Choroid plexus epithelial cell (primary cell): ENCODE data around the gene FAM13A.

ENCODE experiments used
- DNase-seq: peaks from one replicate; pipeline ENCODE4 v3.0.0-alpha.2; 2010; ENCODE audit warnings: low read depth
- H3K4me3 ChIP-seq: 2 replicates; pipeline ENCODE4 v1.5.1; 2011; ENCODE audit warnings: low read depth, mild to moderate bottlenecking, control low read depth, low read length, moderate library complexity
- TF ChIP-seq, protein P1 (sequence below): conservative IDR thresholded peaks from 2 replicates; pipeline ENCODE4 v1.5.1; 2011; ENCODE audit warnings: low read depth, mild to moderate bottlenecking, control low read depth, inconsistent platforms, low read length, moderate library complexity

The FAM13A gene

DNA sequence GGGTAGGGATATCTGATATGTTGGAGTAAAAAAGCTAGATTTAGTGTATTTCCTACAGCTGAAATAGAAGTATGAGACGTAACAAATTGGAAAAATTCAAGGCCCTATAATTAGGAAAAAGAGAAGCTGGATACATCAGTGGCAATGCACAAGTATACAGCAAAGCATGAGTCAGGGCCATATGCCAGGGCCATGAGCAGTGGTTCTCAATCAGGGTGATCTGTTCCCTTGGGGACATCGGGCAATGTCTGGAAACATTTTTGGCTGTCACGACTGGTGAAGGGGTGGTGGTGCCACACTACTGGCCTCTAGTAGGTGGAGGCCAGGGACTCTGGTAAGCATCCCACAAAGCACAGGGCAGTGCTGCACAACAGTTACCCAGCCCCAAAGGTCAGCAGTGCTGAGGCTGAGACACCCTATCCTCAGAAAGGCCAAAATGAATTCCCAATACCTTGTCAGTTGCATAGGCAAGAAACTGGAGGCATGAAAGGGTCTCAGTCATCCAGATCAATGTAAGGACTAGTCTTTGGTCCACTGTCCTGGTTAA lies 322.5 kb downstream of the FAM13A start:
- TF ChIP-seq, protein P1, sequence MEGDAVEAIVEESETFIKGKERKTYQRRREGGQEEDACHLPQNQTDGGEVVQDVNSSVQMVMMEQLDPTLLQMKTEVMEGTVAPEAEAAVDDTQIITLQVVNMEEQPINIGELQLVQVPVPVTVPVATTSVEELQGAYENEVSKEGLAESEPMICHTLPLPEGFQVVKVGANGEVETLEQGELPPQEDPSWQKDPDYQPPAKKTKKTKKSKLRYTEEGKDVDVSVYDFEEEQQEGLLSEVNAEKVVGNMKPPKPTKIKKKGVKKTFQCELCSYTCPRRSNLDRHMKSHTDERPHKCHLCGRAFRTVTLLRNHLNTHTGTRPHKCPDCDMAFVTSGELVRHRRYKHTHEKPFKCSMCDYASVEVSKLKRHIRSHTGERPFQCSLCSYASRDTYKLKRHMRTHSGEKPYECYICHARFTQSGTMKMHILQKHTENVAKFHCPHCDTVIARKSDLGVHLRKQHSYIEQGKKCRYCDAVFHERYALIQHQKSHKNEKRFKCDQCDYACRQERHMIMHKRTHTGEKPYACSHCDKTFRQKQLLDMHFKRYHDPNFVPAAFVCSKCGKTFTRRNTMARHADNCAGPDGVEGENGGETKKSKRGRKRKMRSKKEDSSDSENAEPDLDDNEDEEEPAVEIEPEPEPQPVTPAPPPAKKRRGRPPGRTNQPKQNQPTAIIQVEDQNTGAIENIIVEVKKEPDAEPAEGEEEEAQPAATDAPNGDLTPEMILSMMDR = no peak
- no peak overlapping the region for H3K4me3 ChIP-seq
- no peak for DNase-seq

DNA sequence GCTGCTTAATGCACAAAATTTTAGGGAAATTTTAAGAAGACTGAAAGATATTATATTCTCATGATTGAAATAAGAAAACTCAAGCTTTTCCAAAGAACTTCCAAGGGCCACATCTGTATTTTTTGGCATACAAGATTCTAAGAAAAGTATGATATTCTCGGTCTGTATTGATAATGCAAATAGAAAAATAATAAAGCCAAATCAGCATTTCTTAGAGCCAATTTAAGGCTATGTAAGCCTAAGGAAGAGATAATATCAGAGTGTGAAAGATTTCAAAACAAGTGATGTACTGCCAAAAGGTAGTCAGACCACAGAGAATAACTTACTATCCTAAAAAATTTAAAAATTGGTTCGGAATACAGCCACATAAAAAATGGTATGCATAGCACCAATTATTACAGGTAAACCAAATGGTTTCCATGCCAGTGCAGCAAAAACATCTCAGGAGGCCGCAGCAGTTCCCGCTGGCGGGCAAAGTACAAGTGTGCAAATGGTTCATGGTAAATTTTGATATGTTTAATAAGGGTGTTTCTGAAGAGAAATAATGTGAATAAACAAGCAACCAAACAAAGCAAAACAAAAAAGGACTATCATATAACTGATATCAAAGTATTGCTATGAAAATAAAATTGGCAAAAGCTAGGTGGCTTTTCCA lies 324.1 kb downstream of the FAM13A start:
- TF ChIP-seq, protein P1 = no peak
- no peak for DNase-seq

DNA sequence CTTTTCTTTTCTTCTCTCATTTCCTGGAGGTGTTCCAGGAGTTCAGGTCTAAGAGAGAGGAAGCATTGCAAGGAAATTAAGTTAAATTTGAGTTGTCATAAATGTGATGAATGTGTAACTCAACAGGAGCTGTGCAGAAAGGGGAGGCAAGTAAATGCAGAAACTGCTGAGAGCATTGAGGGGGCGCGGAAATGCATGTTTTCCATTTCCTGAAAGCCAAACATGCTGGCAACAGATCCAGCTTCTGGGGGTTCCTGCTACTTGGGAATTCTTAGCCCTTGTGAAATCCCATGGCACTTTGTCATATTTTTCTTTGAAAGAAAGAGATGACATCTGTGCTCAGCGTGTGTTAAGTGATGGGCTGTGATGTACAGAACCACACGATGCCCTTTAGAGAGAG lies 325.6 kb downstream of the FAM13A start:
- H3K4me3 ChIP-seq = no peak overlapping the region
- DNase-seq = no peak
- TF ChIP-seq, protein P1 = no peak

More for the DNA sequence above, 324.1 kb downstream of the FAM13A start:
- H3K4me3 ChIP-seq = no peak overlapping the region

DNA sequence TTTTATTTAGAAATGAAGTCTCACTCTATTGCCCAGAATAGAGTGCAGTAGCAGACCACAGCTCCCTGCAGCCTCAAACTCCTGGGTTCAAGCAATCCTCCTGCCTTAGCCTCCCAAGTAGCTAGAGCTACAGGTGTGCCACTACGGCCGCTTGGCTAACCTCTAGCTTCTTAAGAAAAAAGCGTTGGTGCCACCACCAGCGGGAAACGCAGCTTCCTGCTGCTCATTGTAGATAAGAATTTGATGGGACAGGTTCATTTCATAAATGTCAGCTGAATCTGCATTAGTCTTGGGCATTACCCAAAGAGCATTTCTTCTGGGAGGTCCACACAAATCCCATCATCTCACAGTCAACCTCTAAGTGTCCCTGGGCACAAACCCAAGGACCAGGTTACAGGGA lies 326.2 kb downstream of the FAM13A start:
- TF ChIP-seq, protein P1 = no peak
- no peak for DNase-seq
- H3K4me3 ChIP-seq = no peak overlapping the region

DNA sequence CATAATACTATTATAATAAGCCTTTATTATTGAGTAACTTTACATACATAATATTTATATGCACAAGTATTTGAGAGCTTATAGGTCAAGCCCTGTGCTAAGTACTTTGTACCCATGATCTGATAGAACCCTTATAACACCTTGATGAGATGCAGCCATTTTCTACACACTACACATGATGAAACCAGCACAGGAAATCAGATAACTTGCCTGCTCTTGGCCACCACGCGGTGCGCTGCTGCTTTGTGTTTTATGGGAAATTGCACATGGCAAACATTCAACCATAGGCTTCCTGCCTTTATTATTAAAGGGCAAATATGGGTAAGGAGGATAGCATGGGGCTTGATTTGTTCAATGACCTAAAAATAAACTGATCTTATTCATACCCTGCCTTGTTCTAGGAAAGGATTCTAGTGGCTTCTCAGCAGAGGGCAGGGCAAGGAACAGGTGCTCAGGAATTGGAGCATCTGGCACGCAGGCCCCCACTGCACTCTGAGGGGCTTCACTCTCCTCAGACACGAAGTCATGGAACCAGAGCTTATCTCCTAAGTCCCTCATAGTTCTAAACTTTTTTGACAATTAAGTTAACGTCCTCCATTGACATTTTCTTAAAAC lies 327.7 kb downstream of the FAM13A start:
- TF ChIP-seq, protein P1 = no peak
- no peak overlapping the region for H3K4me3 ChIP-seq
- no peak for DNase-seq

DNA sequence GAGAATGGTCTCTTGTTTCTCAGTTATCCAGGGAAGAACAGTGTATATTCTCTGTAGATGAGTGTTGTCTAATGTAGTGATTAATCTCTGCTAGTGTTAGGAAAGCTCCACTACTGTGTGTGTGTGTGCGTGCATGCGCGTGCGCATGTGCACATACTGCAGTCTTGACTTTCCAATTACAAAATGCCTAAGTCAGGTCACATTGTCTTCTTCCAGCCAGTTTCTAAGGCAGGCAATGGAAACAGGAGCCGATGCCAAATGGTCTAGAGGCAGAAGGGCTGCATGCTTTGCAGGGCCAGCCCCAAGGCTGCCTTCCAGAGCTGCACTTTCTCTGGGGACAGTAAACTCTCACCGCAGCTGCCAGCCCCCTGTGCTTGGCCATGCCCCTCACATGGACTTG lies 328.8 kb downstream of the FAM13A start:
- no peak for DNase-seq
- TF ChIP-seq, protein P1 = no peak
- no peak overlapping the region for H3K4me3 ChIP-seq
